VCaP (cell line): ENCODE measurements around the gene FAXC.

Experiments used
- H3K27ac ChIP-seq: fragments of 450-650 bp; 2 replicates; pipeline ENCODE4 v1.5.1; 2017
- CTCF ChIP-seq: fragments of 450-650 bp; conservative IDR thresholded peaks from 2 replicates; pipeline ENCODE4 v1.5.1; 2017; ENCODE audit warnings: mild to moderate bottlenecking, moderate library complexity

FAXC gene

DNA sequence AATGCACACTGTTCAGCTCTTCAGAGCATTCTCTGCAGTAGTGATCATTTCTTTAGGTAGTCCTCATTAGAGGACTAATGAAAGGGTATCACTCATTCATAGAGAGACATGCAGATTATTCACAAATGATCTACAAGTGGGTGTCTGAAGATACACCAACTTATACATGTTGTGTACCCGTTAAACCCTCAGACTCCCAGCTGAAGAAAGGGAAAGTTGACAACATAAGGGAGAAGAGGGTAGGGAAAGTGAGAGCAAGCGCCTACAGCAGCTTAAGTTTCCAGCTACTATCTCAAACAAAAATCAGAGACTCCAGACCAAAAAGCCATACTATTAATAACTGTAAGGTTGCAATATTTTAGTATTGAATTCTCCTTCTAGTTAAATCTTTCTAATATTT is 37.1 kb downstream of the FAXC start:
- H3K27ac ChIP-seq = no peak overlapping the region
- TF ChIP-seq CTCF = no peak

- no peak for TF ChIP-seq CTCF
- no peak overlapping the region for H3K27ac ChIP-seq
Observed at GRCh38 chr6:99310553-99310952, 38.9 kb downstream of the FAXC start.

- no peak overlapping the region for H3K27ac ChIP-seq
- no peak for TF ChIP-seq CTCF
Observed at GRCh38 chr6:99309557-99309956, 39.9 kb downstream of the FAXC start.

GRCh38 chr6:99308788-99309187 is 40.7 kb downstream of the FAXC start:
- H3K27ac ChIP-seq = no peak overlapping the region
- TF ChIP-seq CTCF = no peak

GRCh38 chr6:99307295-99307907 is 42.1 kb downstream of the FAXC start:
- no peak for TF ChIP-seq CTCF
- no peak overlapping the region for H3K27ac ChIP-seq

GRCh38 chr6:99306341-99306740 is 43.1 kb downstream of the FAXC start:
- H3K27ac ChIP-seq = no peak overlapping the region
- no peak for TF ChIP-seq CTCF

DNA sequence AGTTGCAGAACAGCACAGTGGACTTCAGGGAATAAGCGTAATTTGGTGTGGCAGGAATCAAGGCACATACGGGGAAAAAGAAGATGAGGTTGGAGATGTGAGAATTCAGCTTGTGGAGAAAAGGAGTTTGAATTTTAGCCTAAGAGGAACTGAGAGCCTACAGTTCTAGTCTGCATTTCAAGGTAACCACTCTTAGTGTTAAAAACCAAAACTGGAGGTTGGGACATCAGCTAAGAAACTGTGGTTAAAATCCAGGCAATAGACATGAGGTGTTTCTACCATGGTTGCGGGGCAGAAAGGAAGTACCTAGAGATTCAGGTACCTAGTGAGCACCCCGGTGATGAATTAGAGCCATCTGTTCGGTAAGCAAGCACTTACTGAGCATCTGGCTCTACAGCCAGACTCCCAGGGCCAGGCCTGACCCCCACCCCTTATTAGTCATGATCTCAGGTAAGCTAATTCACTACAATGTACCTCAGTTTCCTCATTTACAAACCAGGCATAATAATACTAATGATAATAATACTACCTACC is 44.4 kb downstream of the FAXC start:
- TF ChIP-seq CTCF = no peak
- H3K27ac ChIP-seq = no peak overlapping the region
